Caco-2 (cell line): Measurements from ENCODE around the gene CBFB. TPM values are rescaled to one million over a fixed set of nuclear protein-coding genes. Genes with fewer than 3 reads are reported as not detected.
"Not testable (repeated sequence)": the region's sequence is repeated elsewhere in the genome, so short reads cannot be mapped to it uniquely, and the experiment has no call there.

Source experiments
- BruUV-seq: library from RNA; stranded (reverse); fragments of 400-500 nt; replicated peaks from 2 replicates; lab custom pipeline; 2021; lab: Mats Ljungman, UMichigan
- CTCF ChIA-PET: fragments of 300-600 bp; sonication (Branson Sonifier 250); formaldehyde crosslinking; loops from one replicate; lab custom pipeline; 2022; ENCODE audit warnings: antibody characterized with exemption; lab: Charles Lee
- POLR2A ChIA-PET: fragments of 300-600 bp; sonication (Branson Sonifier 250); formaldehyde crosslinking; loops from one replicate; lab custom pipeline; 2022; ENCODE audit warnings: antibody characterized with exemption; lab: Charles Lee
- DNase-seq, 2 experiments: peaks; one replicate each; pipeline versions ENCODE4 v3.0.0 to v3.0.0-alpha.2; 2020 to 2022
- H3K27me3 ChIP-seq: replicated peaks from 2 replicates; pipeline ENCODE4 v1.6.0; 2011; ENCODE audit warnings: low read length; ENCODE audit not compliant: control insufficient read depth, insufficient read depth
- H3K36me3 ChIP-seq: 2 replicates; pipeline ENCODE4 v1.5.1; 2011; ENCODE audit warnings: low read length; ENCODE audit not compliant: control insufficient read depth, insufficient read depth
- H3K4me1 ChIP-seq: fragments of 250-450 bp; sonication (Bioruptor Pico); 2 replicates; pipeline ENCODE4 v1.5.1; 2020; ENCODE audit warnings: mild to moderate bottlenecking
- H3K4me3 ChIP-seq: 2 replicates; pipeline ENCODE4 v1.5.1; 2011; ENCODE audit warnings: low read depth, mild to moderate bottlenecking, control low read depth, low read length
- H3K9me3 ChIP-seq: fragments of 250-450 bp; sonication (Bioruptor Pico); 2 replicates; pipeline ENCODE4 v1.5.1; 2020; ENCODE audit warnings: mild to moderate bottlenecking, moderate library complexity
- H3K27ac Mint-ChIP-seq: one replicate; pipeline ENCODE4 v1.8.0; 2022; ENCODE audit warnings: mixed read lengths; ENCODE audit not compliant: unreplicated experiment
- H3K27me3 Mint-ChIP-seq: one replicate; pipeline ENCODE4 v1.8.0; 2022; ENCODE audit warnings: mixed read lengths; ENCODE audit not compliant: insufficient read depth, unreplicated experiment
- H3K36me3 Mint-ChIP-seq: one replicate; pipeline ENCODE4 v1.8.0; 2022; ENCODE audit warnings: mild to moderate bottlenecking, mixed read lengths; ENCODE audit not compliant: insufficient read depth, unreplicated experiment
- H3K4me1 Mint-ChIP-seq: one replicate; pipeline ENCODE4 v1.8.0; 2022; ENCODE audit warnings: low read depth, mixed read lengths; ENCODE audit not compliant: unreplicated experiment
- H3K4me3 Mint-ChIP-seq: one replicate; pipeline ENCODE4 v1.8.0; 2022; ENCODE audit warnings: mild to moderate bottlenecking, moderate library complexity, mixed read lengths; ENCODE audit not compliant: unreplicated experiment
- H3K9me3 Mint-ChIP-seq: one replicate; pipeline ENCODE4 v1.8.0; 2022; ENCODE audit warnings: mixed read lengths; ENCODE audit not compliant: unreplicated experiment
- intact Hi-C: fragments of 100-400 bp; cut with micrococcal nuclease; formaldehyde crosslinking; loops from one replicate; pipeline ENCODE4 v1.10.0; 2022; ENCODE audit not compliant: unreplicated experiment
- total RNA-seq: library from RNA; stranded (reverse); gene quantifications from 2 replicates; pipeline ENCODE4 v1.2.3, GENCODE V29; 2022
- TF ChIP-seq, protein P1 (sequence below), 2 experiments: fragments of 200-600 bp in 1 of 2; IDR thresholded peaks; 1 replicate in 1 of 2; 2 replicates in 1 of 2; pipeline versions ENCODE4 v1.5.1 to v1.8.0; 2011 to 2022; ENCODE audit warnings: antibody characterized with exemption in 1 of 2, control low read depth in 1 of 2, inconsistent platforms in 1 of 2, low read depth in 1 of 2, low read length in 1 of 2, mild to moderate bottlenecking in 1 of 2, moderate library complexity in 1 of 2; ENCODE audit not compliant: insufficient read depth in 1 of 2, severe bottlenecking in 1 of 2, unreplicated experiment in 1 of 2

Gene CBFB
- total RNA-seq, 1 experiment from 2014 or later = 102 TPM

- TF ChIP-seq, protein P1, sequence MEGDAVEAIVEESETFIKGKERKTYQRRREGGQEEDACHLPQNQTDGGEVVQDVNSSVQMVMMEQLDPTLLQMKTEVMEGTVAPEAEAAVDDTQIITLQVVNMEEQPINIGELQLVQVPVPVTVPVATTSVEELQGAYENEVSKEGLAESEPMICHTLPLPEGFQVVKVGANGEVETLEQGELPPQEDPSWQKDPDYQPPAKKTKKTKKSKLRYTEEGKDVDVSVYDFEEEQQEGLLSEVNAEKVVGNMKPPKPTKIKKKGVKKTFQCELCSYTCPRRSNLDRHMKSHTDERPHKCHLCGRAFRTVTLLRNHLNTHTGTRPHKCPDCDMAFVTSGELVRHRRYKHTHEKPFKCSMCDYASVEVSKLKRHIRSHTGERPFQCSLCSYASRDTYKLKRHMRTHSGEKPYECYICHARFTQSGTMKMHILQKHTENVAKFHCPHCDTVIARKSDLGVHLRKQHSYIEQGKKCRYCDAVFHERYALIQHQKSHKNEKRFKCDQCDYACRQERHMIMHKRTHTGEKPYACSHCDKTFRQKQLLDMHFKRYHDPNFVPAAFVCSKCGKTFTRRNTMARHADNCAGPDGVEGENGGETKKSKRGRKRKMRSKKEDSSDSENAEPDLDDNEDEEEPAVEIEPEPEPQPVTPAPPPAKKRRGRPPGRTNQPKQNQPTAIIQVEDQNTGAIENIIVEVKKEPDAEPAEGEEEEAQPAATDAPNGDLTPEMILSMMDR (IDR thresholded peaks at IDR 0.05; ENCODE audit: insufficient read depth in 1 of 2, low read depth in 1 of 2, low read length in 1 of 2, severe bottlenecking in 1 of 2, unreplicated experiment in 1 of 2) = no peak
- Mint-ChIP-seq H3K27ac (no peak overlapping the region), H3K36me3 (no peaks in the 10 kb centered on the region), H3K4me1 (no peaks in the 10 kb centered on the region), H3K9me3 (no peaks in the 10 kb centered on the region), H3K27me3 (no peaks in the 10 kb centered on the region), H3K4me3 (no peak overlapping the region)
- peaks cover 6% of the 10 kb centered on the region; the same call in 1 of the 2 replicates for H3K4me1 ChIP-seq
- no peaks in the 10 kb centered on the region for H3K9me3 ChIP-seq
- intact Hi-C loops = no loop called here
- no peaks in the 10 kb centered on the region for H3K27me3 ChIP-seq
- BruUV-seq = no TSS peak
- H3K4me3 ChIP-seq = no peak overlapping the region
- ChIA-PET POLR2A (no interaction called here), CTCF (no interaction called here)
- no peak for DNase-seq
- H3K36me3 ChIP-seq = no peaks in the 10 kb centered on the region
Observed at GRCh38 chr16:66986559-66986958, 42.4 kb upstream of the CBFB start.

GRCh38 chr16:66988197-66988788, 40.7 kb upstream of the CBFB start, which contains the start of gene CES4A:
CES4A (plus strand) TSS chr16:66988589; CDS start chr16:66988773, 184 bp downstream.
- H3K9me3 Mint-ChIP-seq = no peaks in the 10 kb centered on the region
- ChIA-PET POLR2A (no interaction called here), CTCF (no interaction called here)
- H3K36me3 Mint-ChIP-seq = no peaks in the 10 kb centered on the region
- H3K4me3 Mint-ChIP-seq = no peak within 1 kb of the TSS
- H3K4me1 Mint-ChIP-seq = no peaks in the 10 kb centered on the region
- DNase-seq = peak in 1 of 2 experiments; percentile 38
- no TSS peak for BruUV-seq
- Histone ChIP-seq H3K9me3 (no peaks in the 10 kb centered on the region), H3K36me3 (no peaks in the 10 kb centered on the region), H3K4me3 (no peak within 1 kb of the TSS), H3K27me3 (no peaks in the 10 kb centered on the region), H3K4me1 (peaks cover 6% of the 10 kb centered on the region; the same call in 1 of the 2 replicates)
- intact Hi-C loops = no loop called here
- TF ChIP-seq, protein P1 (IDR thresholded peaks at IDR 0.05; ENCODE audit: insufficient read depth in 1 of 2, low read depth in 1 of 2, low read length in 1 of 2, severe bottlenecking in 1 of 2, unreplicated experiment in 1 of 2) = no peak
- H3K27ac Mint-ChIP-seq = no peak within 1 kb of the TSS
- H3K27me3 Mint-ChIP-seq = no peaks in the 10 kb centered on the region

GRCh38 chr16:66991545-66992077, 37.3 kb upstream of the CBFB start:
- TF ChIP-seq, protein P1 (IDR thresholded peaks at IDR 0.05; ENCODE audit: insufficient read depth in 1 of 2, low read depth in 1 of 2, low read length in 1 of 2, severe bottlenecking in 1 of 2, unreplicated experiment in 1 of 2) = no peak
- POLR2A ChIA-PET = no interaction called here
- Mint-ChIP-seq H3K27ac (no peak overlapping the region), H3K27me3 (no peaks in the 10 kb centered on the region), H3K4me3 (no peak overlapping the region), H3K9me3 (no peaks in the 10 kb centered on the region), H3K4me1 (no peaks in the 10 kb centered on the region), H3K36me3 (no peaks in the 10 kb centered on the region)
- Histone ChIP-seq H3K27me3 (no peaks in the 10 kb centered on the region), H3K4me3 (no peak overlapping the region), H3K9me3 (no peaks in the 10 kb centered on the region), H3K4me1 (peaks cover 12% of the 10 kb centered on the region), H3K36me3 (no peaks in the 10 kb centered on the region)
- no peak for DNase-seq
- intact Hi-C loops = no loop called here
- CTCF ChIA-PET = interaction anchor here (1.0 kb wide), 1 partner anchor 13 kb away, joined by 3 read pairs; no protein-coding TSS in a partner anchor
- BruUV-seq = no TSS peak

GRCh38 chr16:66993558-66993957, 35.4 kb upstream of the CBFB start:
- H3K27me3 Mint-ChIP-seq, H3K4me3 ChIP-seq, H3K27me3 ChIP-seq, H3K36me3 Mint-ChIP-seq, H3K4me1 Mint-ChIP-seq, DNase-seq, H3K9me3 Mint-ChIP-seq, POLR2A ChIA-PET, H3K4me3 Mint-ChIP-seq, H3K9me3 ChIP-seq, intact Hi-C loops, H3K27ac Mint-ChIP-seq, H3K4me1 ChIP-seq, H3K36me3 ChIP-seq, BruUV-seq: not testable (repeated sequence)
- CTCF ChIA-PET = interaction anchor here (0.7 kb wide), 1 partner anchor 192 kb away, joined by 4 read pairs; no protein-coding TSS in a partner anchor
